Urothelium cell line (cell line): ENCODE data around the gene KCTD11.
"Not testable (repeated sequence)": the region's sequence is repeated elsewhere in the genome, so short reads cannot be mapped to it uniquely, and the experiment has no call there.

Experiments
- DNase-seq: peaks from one replicate; pipeline ENCODE4 v3.0.0; 2011; ENCODE audit warnings: low spot score, mixed read lengths
- FAIRE-seq: peaks from 2 replicates; lab custom pipeline; 2011; peaks lifted over from hg19 to GRCh38; lab: Jason Lieb, UNC

Gene KCTD11

DNA sequence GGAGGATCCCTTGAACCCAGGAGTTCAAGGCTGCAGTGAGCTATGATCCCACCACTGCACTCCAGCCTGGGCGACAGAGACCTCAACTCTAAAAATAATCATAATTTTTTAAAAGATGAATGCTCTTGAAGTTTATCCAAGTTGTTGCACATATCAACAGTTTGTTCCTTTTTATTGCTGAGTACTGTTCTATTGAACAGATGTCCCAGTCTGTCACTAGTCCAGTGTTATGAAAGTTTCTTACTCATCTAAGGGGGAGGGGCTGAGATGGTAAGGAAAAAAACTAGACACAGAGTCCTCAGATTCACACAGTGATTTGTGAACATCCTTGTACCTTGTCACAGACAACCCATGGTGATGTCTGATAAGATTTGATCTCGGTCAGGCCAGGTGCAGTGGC is 11.8 kb upstream of the KCTD11 start:
- FAIRE-seq (no peak), DNase-seq (no peak)

GRCh38 chr17:7341842-7342241 is 10.1 kb upstream of the KCTD11 start:
- DNase-seq (no peak), FAIRE-seq (no peak)

GRCh38 chr17:7343250-7343649 is 8.7 kb upstream of the KCTD11 start:
- no peak for FAIRE-seq
- no peak for DNase-seq

- DNase-seq: no peak
- no peak for FAIRE-seq
These were observed 5.0 kb upstream of the KCTD11 start for GRCh38 chr17:7346761-7347614.

- FAIRE-seq: no peak
These were observed 4.1 kb upstream of the KCTD11 start for GRCh38 chr17:7347630-7348477.

DNA sequence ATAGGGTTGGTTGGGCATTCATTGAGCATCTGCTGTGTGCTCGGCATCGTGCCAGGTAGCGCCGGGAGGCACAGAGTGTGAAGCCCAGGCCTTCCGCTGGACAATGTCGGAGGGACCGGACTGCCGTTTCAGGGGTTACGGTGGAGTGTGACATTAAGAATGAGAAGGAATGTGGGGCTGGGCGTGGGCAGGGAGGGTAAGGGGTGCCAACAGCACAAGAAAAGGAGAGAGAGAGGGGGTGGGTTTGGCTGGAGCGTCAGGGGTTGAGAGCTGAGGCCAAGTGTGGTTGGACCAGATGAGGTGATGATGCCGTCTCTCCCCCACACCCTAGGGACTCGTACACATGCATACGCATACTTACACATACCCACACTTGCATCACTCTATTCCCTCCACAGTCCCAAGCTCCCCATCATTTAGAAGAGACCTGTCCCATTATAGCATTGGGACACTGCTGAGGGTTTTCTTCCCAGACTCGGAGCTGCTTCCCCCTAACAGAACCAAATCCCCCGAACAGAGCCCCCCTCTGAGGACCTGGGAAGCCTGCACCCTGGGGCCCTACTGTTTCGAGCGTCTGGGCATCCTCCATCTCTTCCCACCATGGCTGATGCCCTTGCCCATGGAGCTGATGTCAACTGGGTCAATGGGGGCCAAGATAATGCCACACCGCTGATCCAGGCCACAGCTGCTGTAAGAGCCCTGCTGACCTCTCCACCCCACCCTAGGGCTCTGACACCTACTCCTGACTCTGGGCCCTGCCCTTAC is 3.3 kb upstream of the KCTD11 start:
- DNase-seq: no peak
- no peak for FAIRE-seq

More at GRCh38 chr17:7347630-7348477, 4.1 kb upstream of the KCTD11 start:
- DNase-seq: no peak

- no peak for DNase-seq
- no peak for FAIRE-seq
These were observed 534 bp downstream of the KCTD11 start for GRCh38 chr17:7352503-7352889.

DNA sequence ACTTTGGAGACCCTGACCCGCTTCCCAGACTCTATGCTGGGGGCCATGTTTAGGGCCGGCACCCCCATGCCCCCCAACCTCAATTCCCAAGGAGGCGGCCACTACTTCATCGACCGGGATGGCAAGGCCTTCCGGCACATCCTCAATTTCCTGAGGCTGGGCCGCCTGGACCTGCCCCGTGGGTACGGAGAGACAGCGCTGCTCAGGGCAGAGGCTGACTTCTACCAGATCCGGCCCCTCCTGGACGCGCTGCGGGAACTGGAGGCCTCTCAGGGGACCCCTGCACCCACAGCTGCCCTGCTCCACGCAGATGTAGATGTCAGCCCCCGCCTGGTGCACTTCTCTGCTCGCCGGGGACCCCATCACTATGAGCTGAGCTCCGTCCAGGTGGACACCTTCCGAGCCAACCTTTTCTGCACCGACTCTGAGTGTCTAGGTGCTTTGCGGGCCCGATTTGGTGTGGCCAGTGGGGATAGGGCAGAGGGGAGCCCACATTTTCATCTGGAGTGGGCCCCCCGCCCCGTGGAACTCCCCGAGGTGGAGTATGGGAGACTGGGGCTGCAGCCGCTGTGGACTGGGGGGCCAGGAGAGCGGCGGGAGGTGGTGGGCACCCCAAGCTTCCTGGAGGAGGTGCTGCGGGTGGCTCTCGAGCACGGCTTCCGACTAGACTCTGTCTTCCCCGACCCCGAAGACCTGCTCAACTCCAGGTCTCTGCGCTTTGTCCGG is 1.1 kb downstream of the KCTD11 start:
- no peak for FAIRE-seq

GRCh38 chr17:7354262-7354843 is 2.4 kb downstream of the KCTD11 start:
- FAIRE-seq (no peak), DNase-seq (no peak)

More for the DNA sequence above, 1.1 kb downstream of the KCTD11 start:
- DNase-seq: no peak

- FAIRE-seq: no peak
- no peak for DNase-seq
These were observed 3.1 kb downstream of the KCTD11 start, which contains the start of gene TMEM95 for GRCh38 chr17:7355053-7355452. TSS of gene TMEM95 (plus strand) at chr17:7355156. CDS start at chr17:7355205, 49 bp downstream.

- FAIRE-seq (no peak), DNase-seq (no peak)
These were observed 3.6 kb downstream of the KCTD11 start for GRCh38 chr17:7355573-7355972.

GRCh38 chr17:7356072-7356549 is 4.1 kb downstream of the KCTD11 start:
- peak; percentile 67 for DNase-seq
- FAIRE-seq: peak; percentile 81

- no peak for DNase-seq
These were observed 4.8 kb downstream of the KCTD11 start for GRCh38 chr17:7356756-7357155.

DNA sequence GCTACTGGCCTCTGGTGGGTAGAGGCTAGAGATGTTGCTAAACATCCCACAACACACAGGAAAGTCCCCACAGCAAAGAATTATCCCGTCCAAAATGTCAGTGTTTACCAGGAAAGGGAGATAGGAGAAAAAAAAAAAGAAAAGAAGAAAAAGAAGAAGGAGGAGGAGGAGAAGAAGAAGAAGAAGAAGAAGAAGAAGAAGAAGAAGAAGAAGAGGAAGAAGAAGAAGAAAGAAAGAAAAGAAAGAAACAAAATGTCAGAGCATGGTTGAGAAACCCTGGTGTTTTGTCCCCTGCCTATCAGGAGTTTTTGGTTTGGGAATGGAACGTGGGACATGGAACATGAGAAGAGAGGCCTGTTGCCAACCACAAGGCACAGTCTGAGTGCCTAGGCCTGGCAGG is 5.4 kb downstream of the KCTD11 start:
- no peak for FAIRE-seq
- no peak for DNase-seq

More at GRCh38 chr17:7356756-7357155, 4.8 kb downstream of the KCTD11 start:
- FAIRE-seq: no peak

DNA sequence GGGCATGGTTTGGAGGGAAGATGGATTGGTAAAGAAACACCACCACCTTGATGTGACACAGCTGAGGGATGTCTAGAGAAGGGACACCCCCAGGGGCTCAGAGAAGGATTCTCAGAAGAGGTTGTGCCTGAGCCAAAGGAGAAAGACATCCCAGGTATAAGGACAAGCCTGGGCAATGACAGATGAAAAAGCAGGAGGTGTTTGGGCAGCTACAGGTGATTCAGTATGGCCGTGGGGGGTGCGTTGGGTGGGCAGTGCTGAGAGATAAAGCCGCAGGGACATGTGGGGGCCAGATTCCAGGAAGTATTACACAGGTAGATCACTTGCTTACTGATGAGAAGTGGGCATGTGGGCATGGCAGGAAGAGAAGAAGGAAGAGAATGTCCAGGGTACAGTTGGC is 9.9 kb downstream of the KCTD11 start:
- no peak for FAIRE-seq

GRCh38 chr17:7363311-7363710 is 11.3 kb downstream of the KCTD11 start:
- FAIRE-seq: no peak
- no peak for DNase-seq

More for the DNA sequence above, 9.9 kb downstream of the KCTD11 start:
- no peak for DNase-seq

GRCh38 chr17:7365963-7366362 is 14.0 kb downstream of the KCTD11 start:
- not testable (repeated sequence) for FAIRE-seq, DNase-seq

DNA sequence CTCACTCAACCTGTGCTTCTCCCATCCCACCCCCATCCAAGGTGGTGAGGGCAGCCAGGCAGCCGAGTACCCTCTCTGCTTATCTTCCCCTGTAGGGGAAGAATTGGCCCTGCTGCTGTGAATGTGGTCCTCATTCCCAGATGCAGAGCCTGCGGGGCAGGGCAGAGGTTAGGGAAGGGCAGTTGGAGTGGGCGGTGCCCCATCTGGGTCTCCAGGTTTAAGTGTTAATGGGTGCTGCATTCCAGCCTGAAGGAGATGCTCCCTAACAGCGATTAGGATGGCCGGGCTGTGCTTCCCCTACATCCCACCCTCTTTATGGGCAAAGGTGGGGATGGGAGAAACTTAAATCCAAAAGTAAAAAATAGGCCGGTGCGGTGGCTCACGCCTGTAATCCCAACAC is 15.1 kb downstream of the KCTD11 start:
- DNase-seq (no peak), FAIRE-seq (no peak)

- FAIRE-seq: no peak
- DNase-seq: no peak
These were observed 16.1 kb downstream of the KCTD11 start for GRCh38 chr17:7367918-7368598.
